ENCODE measurements around the gene GSX1.

GSX1 gene

DNA sequence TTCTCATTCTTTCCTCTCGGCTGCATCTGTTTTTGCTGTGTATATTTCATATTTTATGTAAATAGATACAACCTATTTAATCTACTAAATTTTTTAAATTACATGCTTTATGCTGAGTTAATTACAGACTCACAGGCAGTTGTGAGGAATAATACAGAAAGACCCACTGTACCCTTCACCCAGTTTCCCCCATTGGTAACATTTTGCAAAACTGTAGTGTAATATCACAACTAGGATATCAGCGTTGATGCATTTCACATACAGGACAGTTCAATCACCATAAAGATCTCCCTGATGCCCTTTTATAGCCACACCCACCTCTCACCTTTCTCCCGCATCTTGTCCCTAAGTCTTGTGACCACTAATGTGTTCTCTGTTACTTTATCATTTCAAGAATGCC, 43.5 kb downstream of the GSX1 start:
- DNase-seq: no peak

DNA sequence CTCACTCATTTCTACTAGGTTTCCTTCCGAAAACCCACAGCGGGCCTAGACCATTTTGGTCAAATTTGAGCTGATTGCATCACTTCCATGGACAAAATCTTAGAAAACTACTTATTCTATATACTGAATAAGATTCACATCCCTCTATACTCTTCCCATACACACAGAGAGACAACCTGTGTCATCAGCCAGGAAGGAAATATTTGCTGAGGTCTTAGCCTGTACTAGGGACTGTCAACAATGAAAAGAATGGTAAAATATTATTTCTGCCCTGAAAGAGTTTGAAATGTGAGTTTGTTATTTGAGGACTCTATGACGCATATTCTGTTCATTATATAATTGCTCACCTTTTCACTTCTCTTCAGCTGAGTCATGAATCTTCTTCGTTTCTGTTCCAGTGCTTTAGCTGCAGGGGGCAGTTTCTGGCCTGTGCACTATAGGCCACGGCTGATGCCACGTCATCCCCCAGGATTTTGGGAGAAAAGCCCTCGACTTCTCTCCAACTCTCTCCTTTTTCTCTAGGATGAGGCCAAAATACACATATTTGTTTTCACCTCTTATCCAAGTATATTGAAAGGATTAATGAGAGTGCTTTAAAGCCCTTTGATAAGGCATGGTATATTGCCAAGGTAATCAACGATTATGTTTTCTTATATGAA, 47.7 kb downstream of the GSX1 start:
- DNase-seq: no peak

DNA sequence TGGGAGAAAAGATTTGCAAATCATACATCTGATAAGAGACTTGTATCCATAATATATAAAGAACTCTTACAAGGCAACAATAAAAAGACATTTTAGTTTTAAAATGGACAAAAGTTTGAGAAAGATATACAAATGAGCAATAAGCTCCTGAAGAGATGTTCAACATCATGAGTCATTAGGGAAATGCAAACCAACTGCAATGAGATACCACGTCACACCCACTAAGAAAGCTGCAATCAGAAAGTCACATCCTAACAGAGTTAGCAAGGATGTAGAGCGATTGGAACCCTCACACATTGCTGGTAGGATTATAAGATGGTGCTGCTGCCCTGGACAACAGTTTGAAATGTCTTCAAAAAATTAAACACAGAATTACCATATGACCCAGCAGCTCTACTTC, 50.3 kb downstream of the GSX1 start:
- no peak for DNase-seq
